OCI-M2 (cell line): ENCODE data around the gene SLAMF9.

Experiments
- DNase-seq: peaks from one replicate; lab custom pipeline; 2025; ENCODE audit not compliant: unreplicated experiment; lab: John Stamatoyannopoulos, UW

Gene SLAMF9

GRCh38 chr1:159947942-159948341 lies 6.1 kb downstream of the SLAMF9 start:
- DNase-seq = no peak

DNA sequence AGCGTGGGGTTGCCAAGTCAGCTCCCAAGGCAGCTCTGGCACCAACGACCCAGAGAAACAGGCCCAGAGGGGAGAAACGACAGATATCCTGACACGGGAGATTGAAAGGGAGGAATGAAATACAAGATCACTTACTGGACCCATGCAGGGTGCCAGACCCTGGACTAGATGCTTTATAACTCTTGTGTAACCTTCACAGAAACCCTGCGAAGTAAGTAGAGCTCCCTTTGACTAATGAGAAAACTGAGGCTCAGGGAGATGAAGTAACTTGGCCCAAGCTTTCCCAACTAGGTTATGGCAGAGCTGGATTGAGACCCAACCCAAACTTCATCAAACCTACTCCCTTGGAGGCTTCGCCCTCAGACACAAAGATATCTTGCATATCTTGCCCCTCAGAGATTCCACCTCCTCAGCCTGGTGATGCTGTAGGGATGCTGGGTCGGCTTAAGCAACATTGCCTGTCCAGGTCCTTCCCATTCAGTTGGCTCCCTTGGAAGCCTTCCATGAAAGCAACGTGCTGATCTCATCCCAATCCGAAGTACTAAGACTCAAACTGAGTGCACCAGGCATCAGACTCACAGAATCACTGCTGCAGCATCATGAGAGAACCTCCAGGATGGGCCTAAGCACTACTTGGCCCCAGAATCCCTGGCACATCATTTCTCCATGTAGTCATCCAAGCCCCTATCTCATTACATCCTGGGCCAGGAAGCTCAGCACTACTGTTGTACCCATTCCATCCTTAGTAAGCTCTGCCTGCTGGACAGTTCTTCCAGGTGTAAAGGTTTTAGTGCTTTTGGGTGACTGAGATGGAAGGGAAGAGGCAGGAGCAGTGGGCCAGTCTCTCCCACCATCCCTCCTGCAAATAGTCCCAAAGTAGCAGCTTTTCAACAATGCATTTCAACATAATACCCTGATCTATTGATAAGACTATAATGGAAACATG lies 7.5 kb downstream of the SLAMF9 start:
- no peak for DNase-seq

DNA sequence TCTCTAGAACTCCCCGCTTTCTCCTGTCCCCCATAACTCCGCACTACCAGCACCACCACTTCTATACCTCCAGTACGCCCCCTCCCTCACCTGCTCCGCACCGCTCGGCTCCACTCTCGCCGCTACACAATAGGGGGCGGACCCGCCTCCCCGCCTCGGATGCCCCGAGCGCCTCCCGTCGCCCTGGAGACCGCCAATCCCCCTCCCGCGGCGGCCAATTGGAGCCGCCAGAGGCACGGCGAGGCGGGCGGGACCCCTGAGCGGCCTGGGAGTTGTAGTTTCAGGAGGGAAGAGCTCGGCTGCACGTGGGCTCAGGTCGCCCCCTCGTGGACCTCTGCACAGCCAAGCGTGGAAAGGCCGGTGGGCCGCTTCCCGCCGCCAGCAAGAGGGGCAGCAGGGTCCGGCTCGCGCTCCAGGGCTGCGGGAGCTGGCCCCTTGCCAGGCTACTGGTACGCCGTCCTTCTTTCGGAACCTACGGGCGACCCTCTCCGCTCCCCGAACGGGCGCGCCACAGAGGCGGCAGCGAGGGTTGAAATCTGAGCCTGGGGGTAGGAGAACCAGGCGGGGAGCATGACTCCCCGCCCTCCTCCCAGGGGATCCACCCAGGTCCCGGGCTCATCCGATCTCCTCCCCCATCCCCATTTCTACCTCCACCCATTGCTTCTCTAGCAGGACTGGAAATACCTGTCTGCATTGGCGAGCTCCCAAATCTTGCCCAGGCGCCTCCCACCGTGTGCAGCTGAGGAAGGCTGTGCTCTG lies 8.4 kb downstream of the SLAMF9 start, which contains the start of gene IGSF9:
IGSF9 (minus strand) TSS at position 131 of the 759 bp plus-strand sequence. CDS start 2,159 bp downstream, outside the sequence.
- no peak for DNase-seq

- DNase-seq = no peak
Measured at GRCh38 chr1:159944623-159945455, 9.2 kb downstream of the SLAMF9 start.

GRCh38 chr1:159943908-159944622 lies 10.0 kb downstream of the SLAMF9 start:
- DNase-seq = no peak

- DNase-seq = no peak
Measured at GRCh38 chr1:159943278-159943640, 10.8 kb downstream of the SLAMF9 start.

GRCh38 chr1:159942632-159943277 lies 11.3 kb downstream of the SLAMF9 start:
- DNase-seq = no peak

DNA sequence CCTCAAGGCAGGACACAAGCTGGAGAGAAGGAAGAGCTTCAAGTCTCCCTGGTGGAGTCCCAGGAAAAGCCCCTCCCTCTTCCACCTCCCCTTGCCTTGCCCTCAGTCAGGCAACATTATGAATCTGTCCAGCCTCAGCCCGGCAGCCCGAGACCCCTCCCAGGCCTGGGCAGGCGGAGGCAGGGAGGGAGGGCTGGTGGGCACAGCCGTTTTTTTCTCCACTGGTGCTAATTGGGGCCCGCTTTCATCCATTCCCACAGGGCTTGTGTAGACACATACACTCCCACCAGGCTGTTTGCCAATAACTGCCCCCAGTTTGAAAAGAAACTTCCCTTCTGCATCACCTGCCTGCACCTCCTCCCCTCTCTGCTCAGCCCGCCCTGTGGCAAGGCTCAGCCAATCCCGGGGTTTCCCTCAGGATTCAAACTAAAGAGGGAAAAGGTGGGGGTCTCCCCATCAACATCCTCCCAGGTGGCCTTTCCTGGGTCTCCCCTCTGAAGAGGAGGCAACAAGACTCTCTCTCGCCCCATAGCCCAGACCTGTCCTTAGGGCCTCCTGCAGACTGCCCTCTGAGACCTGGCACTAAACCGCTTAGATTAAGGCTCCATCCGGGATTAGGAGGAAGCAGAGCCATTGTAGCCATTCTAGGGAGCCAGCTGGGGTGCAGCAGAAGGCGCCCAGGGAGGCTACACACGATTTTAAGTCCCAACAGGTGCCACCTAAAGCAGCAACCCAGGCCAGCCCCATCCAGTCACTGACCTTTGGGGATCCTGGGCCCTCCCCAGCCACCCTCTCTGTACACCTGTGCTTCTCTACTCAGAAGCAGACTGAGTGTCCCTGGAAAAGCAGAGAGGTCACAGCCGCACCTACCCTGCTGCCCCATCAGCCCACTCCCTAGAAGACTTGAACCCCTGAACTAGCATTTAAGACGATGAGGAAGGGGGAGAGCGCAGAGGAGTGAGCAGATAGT lies 12.2 kb downstream of the SLAMF9 start:
- no peak for DNase-seq

GRCh38 chr1:159941141-159941540 lies 12.9 kb downstream of the SLAMF9 start:
- no peak for DNase-seq

- no peak for DNase-seq
Measured at GRCh38 chr1:159940006-159940620, 13.9 kb downstream of the SLAMF9 start.

- no peak for DNase-seq
Measured at GRCh38 chr1:159939678-159940002, 14.4 kb downstream of the SLAMF9 start.

- DNase-seq = no peak
Measured at GRCh38 chr1:159938905-159939677, 14.9 kb downstream of the SLAMF9 start.

DNA sequence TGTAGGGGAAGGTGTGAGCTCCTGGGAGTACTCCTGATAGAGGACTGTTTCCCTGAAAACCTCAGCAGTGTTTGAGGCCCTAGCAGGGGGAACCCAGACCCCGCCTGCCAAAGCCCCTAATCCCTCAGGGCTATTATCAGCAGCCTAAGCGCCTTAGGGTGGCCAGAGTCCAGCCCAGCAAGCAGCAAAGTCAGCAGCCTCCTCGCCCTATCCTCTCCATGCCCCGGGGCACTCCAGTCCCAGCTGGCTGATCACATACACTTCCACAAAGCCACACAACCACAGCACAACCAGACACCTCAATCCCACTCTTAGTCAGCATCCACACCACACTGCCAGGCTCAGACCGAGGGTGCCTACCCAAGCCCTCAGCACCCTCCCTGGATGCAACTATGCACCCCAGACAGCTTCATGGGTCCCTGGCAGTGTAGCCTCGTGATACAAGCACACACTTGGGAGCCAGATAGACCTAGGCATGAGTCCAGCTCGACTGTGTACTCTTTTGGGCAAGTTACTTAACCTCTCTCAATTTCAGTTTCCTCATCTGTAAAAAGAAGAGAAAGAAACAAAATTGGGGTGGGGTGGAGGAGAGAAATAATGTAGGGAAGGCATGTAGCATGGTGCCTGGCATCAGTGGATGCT lies 15.7 kb downstream of the SLAMF9 start:
- no peak for DNase-seq

GRCh38 chr1:159937054-159937750 lies 16.8 kb downstream of the SLAMF9 start:
- DNase-seq = no peak

- peak; percentile 27 for DNase-seq
Measured at GRCh38 chr1:159936273-159936904, 17.6 kb downstream of the SLAMF9 start.

GRCh38 chr1:159935719-159936272 lies 18.2 kb downstream of the SLAMF9 start:
- DNase-seq = no peak
